WTC11 (cell line): ENCODE results near the gene MGAT3.

Experiments used
- CTCF ChIP-seq: fragments of 200-600 bp; IDR thresholded peaks from 2 replicates; pipeline ENCODE4 v1.8.0; 2022; ENCODE audit warnings: antibody characterized with exemption
- MAX ChIP-seq: sonication (generic); formaldehyde crosslinking; IDR thresholded peaks from 2 replicates; pipeline ENCODE4 v1.8.0; 2022; ENCODE audit warnings: mild to moderate bottlenecking, missing genetic modification reagents
- SP1 ChIP-seq: sonication (generic); formaldehyde crosslinking; conservative IDR thresholded peaks from 2 replicates; pipeline ENCODE4 v1.8.1; 2022; ENCODE audit warnings: missing genetic modification reagents
- ZBTB21 ChIP-seq: sonication (generic); formaldehyde crosslinking; IDR thresholded peaks from 2 replicates; pipeline ENCODE4 v1.8.1; 2023; ENCODE audit warnings: mild to moderate bottlenecking, missing genetic modification reagents, borderline replicate concordance
- ZBTB43 ChIP-seq: sonication (generic); formaldehyde crosslinking; IDR thresholded peaks from 2 replicates; pipeline ENCODE4 v1.8.1; 2023; ENCODE audit warnings: mild to moderate bottlenecking, missing genetic modification reagents
- ZNF232 ChIP-seq: sonication (generic); formaldehyde crosslinking; IDR thresholded peaks from 2 replicates; pipeline ENCODE4 v1.8.0; 2022; ENCODE audit warnings: mild to moderate bottlenecking, missing genetic modification reagents

DNA sequence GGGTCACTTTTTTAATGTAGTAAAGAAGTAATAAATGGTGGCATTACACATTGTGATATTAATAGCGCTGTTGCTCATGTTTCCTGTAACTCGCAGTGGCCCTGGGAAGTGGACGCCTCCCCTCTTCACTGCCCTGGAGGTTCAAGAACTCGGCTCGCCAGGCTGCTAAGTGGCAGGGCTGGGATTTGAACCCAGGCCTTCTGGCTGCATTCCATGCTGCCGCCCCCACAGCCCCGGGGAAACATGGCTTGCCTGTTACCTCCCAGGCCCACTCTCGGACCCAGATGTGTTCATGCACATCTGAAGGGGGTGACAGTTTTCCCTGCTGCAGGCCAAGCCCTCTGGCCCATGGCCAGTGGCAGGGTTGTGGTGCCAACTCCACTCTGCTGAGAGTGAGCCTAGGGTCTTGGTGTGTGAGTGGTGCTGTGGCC lies 25.0 kb upstream of the MGAT3 start:
- TF ChIP-seq ZBTB43 (CRISPR knock-in tag) (no peak), SP1 (CRISPR knock-in tag) (no peak), ZNF232 (CRISPR knock-in tag) (no peak), CTCF (no peak), MAX (CRISPR knock-in tag) (no peak), ZBTB21 (CRISPR knock-in tag) (no peak)
